ENCODE measurements around the gene EI24.

The EI24 gene

DNA sequence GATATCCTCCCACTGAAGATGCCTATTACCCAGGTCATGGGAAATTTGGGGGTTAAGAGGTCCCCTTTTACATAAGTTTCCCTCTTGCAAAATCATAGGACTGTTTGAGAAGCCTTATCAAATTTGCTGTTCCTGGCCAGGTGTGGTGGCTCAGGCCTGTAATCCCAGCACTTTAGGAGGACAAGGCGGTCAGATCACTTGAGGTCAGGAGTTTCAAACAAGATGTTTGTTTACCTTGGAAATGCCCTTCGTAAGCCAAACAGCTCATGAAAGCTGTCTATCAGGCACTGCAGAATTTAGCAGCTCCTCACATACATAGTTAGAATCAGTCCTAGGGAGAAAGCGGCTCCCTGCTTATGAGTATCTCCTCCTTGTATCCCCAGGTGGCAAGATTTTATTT, 4.9 kb upstream of the EI24 start:
- H3K9me3 ChIP-seq (ENCODE audit: insufficient read depth, low read length): no peaks in the 10 kb centered on the region
- peaks cover 4% of the 10 kb centered on the region for H3K79me2 ChIP-seq (ENCODE audit: low read length)
- no peak overlapping the region for H3K9ac ChIP-seq (ENCODE audit: low read length)
- no peaks in the 10 kb centered on the region for H4K20me1 ChIP-seq (ENCODE audit: insufficient read depth, low read length)
- H2AFZ ChIP-seq (ENCODE audit: low read depth, low read length): no peak overlapping the region
- no peak overlapping the region for H3K4me2 ChIP-seq (ENCODE audit: low read length)
- TF ChIP-seq EZH2phosphoT487 (IDR thresholded peaks at IDR 0.05; ENCODE audit: low read depth): no peak
- TF ChIP-seq, protein P1, sequence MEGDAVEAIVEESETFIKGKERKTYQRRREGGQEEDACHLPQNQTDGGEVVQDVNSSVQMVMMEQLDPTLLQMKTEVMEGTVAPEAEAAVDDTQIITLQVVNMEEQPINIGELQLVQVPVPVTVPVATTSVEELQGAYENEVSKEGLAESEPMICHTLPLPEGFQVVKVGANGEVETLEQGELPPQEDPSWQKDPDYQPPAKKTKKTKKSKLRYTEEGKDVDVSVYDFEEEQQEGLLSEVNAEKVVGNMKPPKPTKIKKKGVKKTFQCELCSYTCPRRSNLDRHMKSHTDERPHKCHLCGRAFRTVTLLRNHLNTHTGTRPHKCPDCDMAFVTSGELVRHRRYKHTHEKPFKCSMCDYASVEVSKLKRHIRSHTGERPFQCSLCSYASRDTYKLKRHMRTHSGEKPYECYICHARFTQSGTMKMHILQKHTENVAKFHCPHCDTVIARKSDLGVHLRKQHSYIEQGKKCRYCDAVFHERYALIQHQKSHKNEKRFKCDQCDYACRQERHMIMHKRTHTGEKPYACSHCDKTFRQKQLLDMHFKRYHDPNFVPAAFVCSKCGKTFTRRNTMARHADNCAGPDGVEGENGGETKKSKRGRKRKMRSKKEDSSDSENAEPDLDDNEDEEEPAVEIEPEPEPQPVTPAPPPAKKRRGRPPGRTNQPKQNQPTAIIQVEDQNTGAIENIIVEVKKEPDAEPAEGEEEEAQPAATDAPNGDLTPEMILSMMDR (IDR thresholded peaks at IDR 0.05; ENCODE audit: low read depth, low read length): no peak
- no peak overlapping the region for H3K4me3 ChIP-seq (ENCODE audit: low read length)
- H3K27me3 ChIP-seq (ENCODE audit: low read depth, low read length): no peaks in the 10 kb centered on the region
- no peaks in the 10 kb centered on the region for H3K36me3 ChIP-seq (replicated peaks; ENCODE audit: low read depth, low read length)
- H3K4me1 ChIP-seq (ENCODE audit: low read length): peaks cover 8% of the 10 kb centered on the region; the same call in 1 of the 2 replicates
- no peak overlapping the region for H3K27ac ChIP-seq (ENCODE audit: low read length)

DNA sequence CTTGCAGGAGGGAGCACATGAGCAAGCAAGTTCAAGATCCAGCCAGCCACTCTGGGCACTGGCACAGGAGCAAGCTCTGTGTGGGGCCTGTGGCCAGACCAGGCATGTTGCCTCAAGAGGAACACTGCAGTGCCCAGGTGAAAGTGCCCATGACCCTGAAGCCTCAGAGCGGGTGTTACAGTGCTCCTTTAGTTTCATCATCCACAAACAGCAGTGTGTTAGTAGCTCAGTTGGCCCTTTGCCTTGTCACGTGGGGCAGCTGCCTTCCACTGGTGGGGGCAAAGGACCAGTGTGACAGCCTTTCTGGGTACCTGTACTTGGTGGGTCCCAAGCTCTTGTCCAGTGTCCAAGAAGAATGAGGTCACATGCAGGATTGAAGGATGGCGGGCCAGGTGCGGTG, 3.0 kb upstream of the EI24 start:
- Histone ChIP-seq H3K36me3 (replicated peaks; ENCODE audit: low read depth, low read length) (peaks cover 5% of the 10 kb centered on the region), H3K4me2 (ENCODE audit: low read length) (no peak overlapping the region), H3K27ac (ENCODE audit: low read length) (no peak overlapping the region), H3K4me3 (ENCODE audit: low read length) (no peak overlapping the region), H2AFZ (ENCODE audit: low read depth, low read length) (no peak overlapping the region), H3K9ac (ENCODE audit: low read length) (no peak overlapping the region), H3K4me1 (ENCODE audit: low read length) (peaks cover 20% of the 10 kb centered on the region), H3K27me3 (ENCODE audit: low read depth, low read length) (no peaks in the 10 kb centered on the region), H4K20me1 (ENCODE audit: insufficient read depth, low read length) (peaks cover 11% of the 10 kb centered on the region), H3K79me2 (ENCODE audit: low read length) (peaks cover 22% of the 10 kb centered on the region), H3K9me3 (ENCODE audit: insufficient read depth, low read length) (no peaks in the 10 kb centered on the region)
- TF ChIP-seq, protein P1 (IDR thresholded peaks at IDR 0.05; ENCODE audit: low read depth, low read length): no peak
- TF ChIP-seq EZH2phosphoT487 (IDR thresholded peaks at IDR 0.05; ENCODE audit: low read depth): no peak

DNA sequence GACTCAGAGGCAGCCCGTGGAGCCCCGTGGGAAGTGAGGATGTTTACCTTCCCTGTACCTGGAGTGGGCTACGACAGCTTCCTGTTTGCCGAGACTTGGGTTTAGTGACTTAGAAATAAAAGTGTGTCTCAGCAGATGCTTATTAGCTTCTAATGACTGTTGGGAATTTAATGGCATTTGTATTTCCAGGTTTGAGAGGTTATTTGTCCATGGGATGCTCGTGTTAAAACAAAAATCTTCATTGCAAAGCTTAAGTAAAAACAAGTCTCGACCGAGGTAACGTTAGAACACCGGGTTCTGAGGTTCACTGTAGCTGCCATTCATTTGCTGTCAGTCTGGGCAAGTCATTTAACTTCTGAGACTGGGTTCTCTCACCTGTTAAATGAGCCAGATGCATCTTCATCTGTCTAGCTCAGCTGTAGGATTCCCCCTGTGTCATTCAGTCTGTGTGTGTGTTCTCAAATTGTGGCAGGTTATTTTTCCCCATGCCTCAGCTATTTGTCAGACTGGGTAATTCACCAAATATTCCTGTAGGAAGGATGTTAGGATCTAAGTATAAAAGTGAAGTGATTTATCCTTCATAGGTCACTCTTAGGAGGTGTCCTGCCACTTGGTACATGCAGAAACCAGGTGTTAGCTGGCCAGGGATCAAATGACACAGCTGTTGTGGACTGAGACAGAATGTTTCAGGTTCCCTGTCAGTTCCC, 791 bp downstream of the EI24 start:
- Histone ChIP-seq H2AFZ (ENCODE audit: low read depth, low read length) (peak overlapping the region; percentile 61), H3K4me2 (ENCODE audit: low read length) (peak overlapping the region; percentile 92), H3K79me2 (ENCODE audit: low read length) (peaks cover 38% of the 10 kb centered on the region), H3K36me3 (replicated peaks; ENCODE audit: low read depth, low read length) (peaks cover 23% of the 10 kb centered on the region), H3K4me3 (ENCODE audit: low read length) (peak overlapping the region; percentile 99), H3K27ac (ENCODE audit: low read length) (peak overlapping the region; percentile 71), H4K20me1 (ENCODE audit: insufficient read depth, low read length) (peaks cover 11% of the 10 kb centered on the region), H3K4me1 (ENCODE audit: low read length) (peaks cover 20% of the 10 kb centered on the region), H3K9me3 (ENCODE audit: insufficient read depth, low read length) (no peaks in the 10 kb centered on the region), H3K9ac (ENCODE audit: low read length) (peak overlapping the region; percentile 98), H3K27me3 (ENCODE audit: low read depth, low read length) (no peaks in the 10 kb centered on the region)
- no peak for TF ChIP-seq EZH2phosphoT487 (IDR thresholded peaks at IDR 0.05; ENCODE audit: low read depth)
- TF ChIP-seq, protein P1 (IDR thresholded peaks at IDR 0.05; ENCODE audit: low read depth, low read length): no peak

DNA sequence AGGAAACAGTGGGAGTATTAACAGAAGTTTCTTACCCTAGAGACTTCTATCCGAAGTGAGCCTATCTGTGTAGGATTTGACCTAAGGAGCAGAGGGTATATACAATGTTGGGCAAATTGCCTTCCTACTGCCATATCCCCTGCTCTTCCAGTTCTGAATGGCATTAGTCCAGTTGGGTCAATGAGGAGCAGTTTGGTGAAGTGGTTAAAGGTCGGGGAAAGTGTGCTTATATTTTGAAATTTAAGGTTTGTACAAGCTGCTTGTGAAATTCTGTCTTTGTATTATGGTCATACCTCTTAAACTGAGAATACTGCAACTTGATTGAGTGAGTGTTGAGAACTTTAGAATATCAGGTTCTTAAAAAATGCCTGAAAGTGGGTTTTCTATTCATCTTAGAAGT, 1.7 kb downstream of the EI24 start:
- TF ChIP-seq, protein P1 (IDR thresholded peaks at IDR 0.05; ENCODE audit: low read depth, low read length): no peak
- no peak for TF ChIP-seq EZH2phosphoT487 (IDR thresholded peaks at IDR 0.05; ENCODE audit: low read depth)
- Histone ChIP-seq H3K79me2 (ENCODE audit: low read length) (peaks cover 38% of the 10 kb centered on the region), H3K4me1 (ENCODE audit: low read length) (peaks cover 20% of the 10 kb centered on the region)

More for the DNA sequence above, 1.7 kb downstream of the EI24 start:
- no peaks in the 10 kb centered on the region for H3K27me3 ChIP-seq (ENCODE audit: low read depth, low read length)
- no peak overlapping the region for H3K9ac ChIP-seq (ENCODE audit: low read length)
- H3K36me3 ChIP-seq (replicated peaks; ENCODE audit: low read depth, low read length): peaks cover 32% of the 10 kb centered on the region
- H3K4me2 ChIP-seq (ENCODE audit: low read length): peak overlapping the region; percentile 92
- no peak overlapping the region for H3K27ac ChIP-seq (ENCODE audit: low read length)
- peaks cover 11% of the 10 kb centered on the region for H4K20me1 ChIP-seq (ENCODE audit: insufficient read depth, low read length)
- H2AFZ ChIP-seq (ENCODE audit: low read depth, low read length): no peak overlapping the region
- H3K9me3 ChIP-seq (ENCODE audit: insufficient read depth, low read length): no peaks in the 10 kb centered on the region
- peak overlapping the region; percentile 99; the same call in 1 of the 2 replicates for H3K4me3 ChIP-seq (ENCODE audit: low read length)
